ENCODE results near the gene FARP1.
"Not testable (repeated sequence)": the region's sequence is repeated elsewhere in the genome, so short reads cannot be mapped to it uniquely, and the experiment has no call there.

Gene FARP1

GRCh38 chr13:98260357-98261164, 117.7 kb downstream of the FARP1 start:
- DNase-seq (ENCODE audit: low spot score) = no peak

- DNase-seq (ENCODE audit: low spot score) = no peak
Observed at GRCh38 chr13:98261165-98261702, 118.3 kb downstream of the FARP1 start.

- no peak for DNase-seq (ENCODE audit: low spot score)
Observed at GRCh38 chr13:98262292-98262691, 119.4 kb downstream of the FARP1 start.

GRCh38 chr13:98263841-98264240, 120.9 kb downstream of the FARP1 start:
- no peak for DNase-seq (ENCODE audit: low spot score)

GRCh38 chr13:98264877-98265276, 122.0 kb downstream of the FARP1 start:
- DNase-seq (ENCODE audit: low spot score) = no peak

- no peak for DNase-seq (ENCODE audit: low spot score)
Observed at GRCh38 chr13:98265692-98266551, 123.0 kb downstream of the FARP1 start.

- DNase-seq (ENCODE audit: low spot score) = no peak
Observed at GRCh38 chr13:98267080-98267912, 124.4 kb downstream of the FARP1 start.

GRCh38 chr13:98269386-98269785, 126.5 kb downstream of the FARP1 start:
- no peak for DNase-seq (ENCODE audit: low spot score)

GRCh38 chr13:98270819-98271218, 127.9 kb downstream of the FARP1 start:
- no peak for DNase-seq (ENCODE audit: low spot score)

- DNase-seq (ENCODE audit: low spot score) = not testable (repeated sequence)
Observed at GRCh38 chr13:98271646-98272045, 128.8 kb downstream of the FARP1 start.

- no peak for DNase-seq (ENCODE audit: low spot score)
Observed at GRCh38 chr13:98272549-98272948, 129.7 kb downstream of the FARP1 start.

- DNase-seq (ENCODE audit: low spot score) = no peak
Observed at GRCh38 chr13:98273067-98273823, 130.4 kb downstream of the FARP1 start.

GRCh38 chr13:98273824-98274742, 131.2 kb downstream of the FARP1 start:
- no peak for DNase-seq (ENCODE audit: low spot score)

GRCh38 chr13:98274921-98275487, 132.1 kb downstream of the FARP1 start:
- no peak for DNase-seq (ENCODE audit: low spot score)

GRCh38 chr13:98275681-98276171, 132.8 kb downstream of the FARP1 start:
- DNase-seq (ENCODE audit: low spot score) = no peak

GRCh38 chr13:98276486-98276885, 133.6 kb downstream of the FARP1 start:
- no peak for DNase-seq (ENCODE audit: low spot score)

- DNase-seq (ENCODE audit: low spot score) = no peak
Observed at GRCh38 chr13:98278068-98278724, 135.3 kb downstream of the FARP1 start.

GRCh38 chr13:98279473-98280175, 136.7 kb downstream of the FARP1 start:
- DNase-seq (ENCODE audit: low spot score) = peak; percentile 52
